IPS-20b (cell line): ENCODE results near the gene SUFU.

Experiments used
- H3K27ac ChIP-seq: one replicate; pipeline ENCODE4 v1.5.1; 2013; ENCODE audit warnings: low read length
- H3K27me3 ChIP-seq: 2 replicates; pipeline ENCODE4 v1.6.1; 2013; ENCODE audit warnings: mild to moderate bottlenecking, low read length, inconsistent platforms; ENCODE audit not compliant: insufficient read depth
- H3K36me3 ChIP-seq: 2 replicates; pipeline ENCODE4 v1.6.1; 2013; ENCODE audit warnings: low read depth, mild to moderate bottlenecking, inconsistent platforms, low read length, moderate library complexity; ENCODE audit not compliant: insufficient read depth
- H3K4me1 ChIP-seq: 2 replicates; pipeline ENCODE4 v1.6.1; 2013; ENCODE audit warnings: mild to moderate bottlenecking, control low read depth, inconsistent platforms, low read length, moderate library complexity; ENCODE audit not compliant: insufficient read depth
- H3K4me3 ChIP-seq: 2 replicates; pipeline ENCODE4 v1.5.1; 2013; ENCODE audit warnings: mild to moderate bottlenecking, low read length, inconsistent platforms
- H3K9ac ChIP-seq: 2 replicates; pipeline ENCODE4 v1.6.1; 2013; ENCODE audit warnings: low read depth, mild to moderate bottlenecking, inconsistent platforms, low read length, moderate library complexity
- H3K9me3 ChIP-seq: 2 replicates; pipeline ENCODE4 v1.6.1; 2013; ENCODE audit warnings: mild to moderate bottlenecking, low read depth, low read length, inconsistent platforms; ENCODE audit not compliant: insufficient read depth

The SUFU gene

GRCh38 chr10:102668326-102669107, 164.7 kb downstream of the SUFU start:
- no peak overlapping the region for H3K4me3 ChIP-seq
- no peak overlapping the region for H3K9ac ChIP-seq
- H3K36me3 ChIP-seq, result no peaks in the 10 kb centered on the region
- no peaks in the 10 kb centered on the region for H3K27me3 ChIP-seq
- H3K9me3 ChIP-seq, result no peaks in the 10 kb centered on the region
- H3K27ac ChIP-seq, result no peak overlapping the region
- H3K4me1 ChIP-seq, result peaks cover 20% of the 10 kb centered on the region

- no peaks in the 10 kb centered on the region for H3K36me3 ChIP-seq
- no peaks in the 10 kb centered on the region for H3K27me3 ChIP-seq
- no peaks in the 10 kb centered on the region for H3K9me3 ChIP-seq
- no peak overlapping the region for H3K4me3 ChIP-seq
- H3K27ac ChIP-seq, result no peak overlapping the region
- H3K9ac ChIP-seq, result no peak overlapping the region
- peaks cover 29% of the 10 kb centered on the region for H3K4me1 ChIP-seq
Observed at GRCh38 chr10:102669206-102670064, 165.7 kb downstream of the SUFU start.

- Histone ChIP-seq H3K27ac (no peak overlapping the region), H3K9ac (no peak overlapping the region), H3K4me3 (peak overlapping the region; percentile 17; the same call in 1 of the 2 replicates), H3K4me1 (peaks cover 37% of the 10 kb centered on the region), H3K9me3 (no peaks in the 10 kb centered on the region), H3K27me3 (no peaks in the 10 kb centered on the region), H3K36me3 (no peaks in the 10 kb centered on the region)
Observed at GRCh38 chr10:102670065-102670670, 166.4 kb downstream of the SUFU start.

- H3K9me3 ChIP-seq, result no peaks in the 10 kb centered on the region
- H3K27ac ChIP-seq, result no peak overlapping the region
- no peak overlapping the region for H3K9ac ChIP-seq
- H3K4me1 ChIP-seq, result peaks cover 44% of the 10 kb centered on the region
- no peaks in the 10 kb centered on the region for H3K36me3 ChIP-seq
- no peaks in the 10 kb centered on the region for H3K27me3 ChIP-seq
- H3K4me3 ChIP-seq, result no peak overlapping the region; the same call in 1 of the 2 replicates
Observed at GRCh38 chr10:102670871-102671434, 167.2 kb downstream of the SUFU start.

GRCh38 chr10:102673236-102673818, 169.6 kb downstream of the SUFU start:
- Histone ChIP-seq H3K4me3 (no peak overlapping the region), H3K9me3 (no peaks in the 10 kb centered on the region), H3K27ac (no peak overlapping the region), H3K27me3 (no peaks in the 10 kb centered on the region), H3K36me3 (no peaks in the 10 kb centered on the region), H3K4me1 (peaks cover 54% of the 10 kb centered on the region), H3K9ac (peak overlapping the region; percentile 52; the same call in 1 of the 2 replicates)

- no peaks in the 10 kb centered on the region for H3K36me3 ChIP-seq
- no peaks in the 10 kb centered on the region for H3K9me3 ChIP-seq
- H3K9ac ChIP-seq, result peak overlapping the region; percentile 52
- no peaks in the 10 kb centered on the region for H3K27me3 ChIP-seq
- peaks cover 58% of the 10 kb centered on the region for H3K4me1 ChIP-seq
- peak overlapping the region; percentile 52; the same call in 1 of the 2 replicates for H3K4me3 ChIP-seq
- H3K27ac ChIP-seq, result no peak overlapping the region
Observed at GRCh38 chr10:102673819-102674511, 170.2 kb downstream of the SUFU start.

GRCh38 chr10:102674566-102674965, 170.8 kb downstream of the SUFU start:
- Histone ChIP-seq H3K9ac (no peak overlapping the region), H3K4me1 (peaks cover 60% of the 10 kb centered on the region), H3K36me3 (no peaks in the 10 kb centered on the region), H3K27me3 (no peaks in the 10 kb centered on the region), H3K9me3 (no peaks in the 10 kb centered on the region), H3K27ac (no peak overlapping the region), H3K4me3 (peak overlapping the region; percentile 52; the same call in 1 of the 2 replicates)

GRCh38 chr10:102675011-102675665, 171.4 kb downstream of the SUFU start:
- Histone ChIP-seq H3K4me3 (0 out of 2 replicates have a peak overlapping the region, but pooled peaks have one; percentile 52), H3K27ac (no peak overlapping the region), H3K36me3 (no peaks in the 10 kb centered on the region; the same call in 1 of the 2 replicates), H3K4me1 (peaks cover 57% of the 10 kb centered on the region), H3K9me3 (no peaks in the 10 kb centered on the region), H3K27me3 (no peaks in the 10 kb centered on the region), H3K9ac (no peak overlapping the region)

- no peak overlapping the region for H3K27ac ChIP-seq
- no peak overlapping the region for H3K4me3 ChIP-seq
- H3K4me1 ChIP-seq, result peaks cover 49% of the 10 kb centered on the region
- H3K27me3 ChIP-seq, result no peaks in the 10 kb centered on the region
- no peaks in the 10 kb centered on the region for H3K9me3 ChIP-seq
- H3K36me3 ChIP-seq, result peaks cover 6% of the 10 kb centered on the region; the same call in 1 of the 2 replicates
- no peak overlapping the region; the same call in 1 of the 2 replicates for H3K9ac ChIP-seq
Observed at GRCh38 chr10:102675666-102676533, 172.1 kb downstream of the SUFU start.
